Muscle layer of colon (tissue), 2 donors: ENCODE data around the gene SHISA7.
"Not testable (repeated sequence)": the region's sequence is repeated elsewhere in the genome, so short reads cannot be mapped to it uniquely, and the experiment has no call there.

Experiments used
- H3K27ac ChIP-seq: one replicate; pipeline ENCODE4 v1.7.0; 2013; ENCODE audit warnings: low read depth, mild to moderate bottlenecking, low read length, moderate library complexity
- H3K27me3 ChIP-seq, 2 donors: one replicate each; pipeline ENCODE4 v1.7.0; 2013; ENCODE audit warnings: low read length in 2 of 2, mild to moderate bottlenecking in 2 of 2; ENCODE audit not compliant: insufficient read depth in 2 of 2, control insufficient read depth in 1 of 2
- H3K36me3 ChIP-seq: one replicate; pipeline ENCODE4 v1.7.0; 2013; ENCODE audit warnings: mild to moderate bottlenecking, low read length; ENCODE audit not compliant: insufficient read depth
- H3K4me1 ChIP-seq: one replicate; pipeline ENCODE4 v1.7.0; 2013; ENCODE audit warnings: mild to moderate bottlenecking, low read length; ENCODE audit not compliant: insufficient read depth
- H3K4me3 ChIP-seq, 2 donors: one replicate each; pipeline ENCODE4 v1.7.0; 2013; ENCODE audit warnings: low read length in 2 of 2, low read depth in 1 of 2, mild to moderate bottlenecking in 1 of 2, moderate library complexity in 1 of 2
- H3K9ac ChIP-seq: one replicate; pipeline ENCODE4 v1.7.0; 2013; ENCODE audit warnings: low read length
- H3K9me3 ChIP-seq: one replicate; pipeline ENCODE4 v1.7.0; 2013; ENCODE audit warnings: mild to moderate bottlenecking, low read length
- donor health status: abdominal sarcoma.
- donor health status: Adenocarcinoma of cecum.

Gene SHISA7

DNA sequence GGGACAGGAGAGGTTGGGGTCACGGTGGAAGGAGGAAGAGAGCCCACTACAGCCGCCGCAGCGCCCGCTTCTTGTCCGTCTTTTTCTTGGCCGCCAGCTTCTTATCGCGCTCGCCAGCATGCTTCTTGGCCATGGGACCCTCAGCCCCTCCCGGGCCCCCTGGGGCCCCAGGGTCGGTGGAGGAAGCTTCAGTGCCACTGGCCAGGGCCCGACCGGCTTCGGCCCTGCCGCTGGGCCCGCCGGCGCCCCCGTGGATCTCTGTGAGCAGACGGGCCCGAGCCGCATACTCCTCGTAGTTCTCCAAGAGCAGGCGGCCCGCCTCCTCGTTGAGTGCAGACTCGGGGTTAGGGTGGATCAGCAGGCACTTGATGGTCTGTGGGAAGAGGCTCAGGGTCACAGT lies 41.7 kb downstream of the SHISA7 start:
- H3K4me1 ChIP-seq, H3K27ac ChIP-seq, H3K9me3 ChIP-seq, H3K4me3 ChIP-seq, H3K9ac ChIP-seq, H3K27me3 ChIP-seq: not testable (repeated sequence)
- H3K36me3 ChIP-seq = peaks cover 27% of the 10 kb centered on the region

DNA sequence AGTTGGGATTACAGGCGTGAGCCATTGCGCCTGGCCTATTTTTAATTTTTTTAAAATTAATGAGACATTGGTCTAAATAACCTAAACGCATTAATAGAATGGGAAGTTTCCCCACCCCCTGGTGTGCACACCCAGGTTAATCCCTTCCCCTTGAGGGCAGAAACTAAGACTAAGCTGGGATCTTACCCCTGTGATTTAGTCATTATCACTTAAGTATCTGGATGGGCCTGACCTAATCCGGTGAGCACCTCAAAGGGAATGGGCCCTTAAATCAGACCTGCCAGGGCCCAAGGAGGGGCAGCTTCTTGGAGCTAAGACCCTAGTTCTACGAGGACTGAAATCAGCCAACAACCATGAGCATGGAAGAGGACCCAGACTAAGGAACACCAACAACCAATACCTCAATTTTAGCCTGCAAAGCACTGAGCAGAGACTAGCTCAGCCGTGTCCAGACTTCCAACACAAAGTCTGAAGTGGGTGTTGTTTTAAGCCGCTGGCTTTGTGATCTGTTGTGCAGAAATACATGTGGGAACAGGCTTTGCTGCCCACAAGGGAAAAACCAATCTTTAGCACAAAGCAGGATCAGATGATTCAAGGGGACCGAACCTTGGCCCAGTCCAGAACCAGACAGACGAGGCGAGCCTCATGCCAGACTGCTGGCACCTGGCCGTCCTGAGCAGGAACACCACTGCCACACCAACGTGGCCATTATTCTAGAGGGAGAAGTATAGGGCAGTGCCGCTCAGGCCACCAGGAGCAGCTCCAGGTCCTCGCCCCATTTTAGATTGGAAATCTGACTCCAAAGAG lies 42.6 kb downstream of the SHISA7 start:
- peaks cover 18% of the 10 kb centered on the region for H3K36me3 ChIP-seq
- H3K27ac ChIP-seq = no peak overlapping the region
- no peaks in the 10 kb centered on the region for H3K27me3 ChIP-seq
- no peak overlapping the region for H3K9ac ChIP-seq
- no peaks in the 10 kb centered on the region for H3K4me1 ChIP-seq
- no peaks in the 10 kb centered on the region for H3K9me3 ChIP-seq
- no peak overlapping the region for H3K4me3 ChIP-seq

DNA sequence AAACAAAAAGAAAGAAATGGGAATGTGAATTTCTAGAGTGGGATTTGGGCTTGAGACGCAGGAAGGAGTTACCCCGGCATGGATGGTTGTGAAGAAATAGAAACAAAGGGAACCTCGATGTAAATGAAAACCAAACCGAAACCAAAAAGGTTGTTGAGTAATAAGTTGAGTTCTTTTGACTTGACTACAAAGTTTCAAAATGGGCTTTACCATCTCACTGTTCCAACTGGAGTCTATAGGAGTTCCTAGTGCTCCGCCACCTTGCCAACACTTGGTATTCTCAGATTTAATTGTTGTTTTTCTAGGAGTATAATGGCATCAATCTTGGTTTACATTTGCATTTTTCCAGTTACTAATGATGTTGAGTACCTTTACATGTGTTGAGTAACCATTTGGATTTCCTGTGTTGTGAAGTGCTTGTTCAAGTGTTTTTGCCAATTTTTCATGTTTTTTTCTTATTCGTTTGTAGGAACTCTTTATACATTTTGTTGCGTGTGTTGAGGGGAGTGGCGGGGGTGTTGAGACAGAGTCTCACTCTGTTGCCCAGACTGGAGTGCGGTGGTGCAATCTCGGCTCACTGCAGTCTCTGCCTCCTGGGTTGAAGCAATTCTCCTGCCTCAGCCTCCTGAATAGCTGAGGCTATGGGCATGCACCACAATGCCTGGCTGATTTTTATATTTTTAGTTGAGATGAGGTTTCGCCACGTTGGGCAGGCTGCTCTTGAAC lies 44.7 kb downstream of the SHISA7 start:
- no peak overlapping the region for H3K4me3 ChIP-seq
- H3K36me3 ChIP-seq = peaks cover 12% of the 10 kb centered on the region
- no peaks in the 10 kb centered on the region for H3K27me3 ChIP-seq
- H3K4me1 ChIP-seq = no peaks in the 10 kb centered on the region
- no peaks in the 10 kb centered on the region for H3K9me3 ChIP-seq
- H3K27ac ChIP-seq = no peak overlapping the region
- no peak overlapping the region for H3K9ac ChIP-seq

DNA sequence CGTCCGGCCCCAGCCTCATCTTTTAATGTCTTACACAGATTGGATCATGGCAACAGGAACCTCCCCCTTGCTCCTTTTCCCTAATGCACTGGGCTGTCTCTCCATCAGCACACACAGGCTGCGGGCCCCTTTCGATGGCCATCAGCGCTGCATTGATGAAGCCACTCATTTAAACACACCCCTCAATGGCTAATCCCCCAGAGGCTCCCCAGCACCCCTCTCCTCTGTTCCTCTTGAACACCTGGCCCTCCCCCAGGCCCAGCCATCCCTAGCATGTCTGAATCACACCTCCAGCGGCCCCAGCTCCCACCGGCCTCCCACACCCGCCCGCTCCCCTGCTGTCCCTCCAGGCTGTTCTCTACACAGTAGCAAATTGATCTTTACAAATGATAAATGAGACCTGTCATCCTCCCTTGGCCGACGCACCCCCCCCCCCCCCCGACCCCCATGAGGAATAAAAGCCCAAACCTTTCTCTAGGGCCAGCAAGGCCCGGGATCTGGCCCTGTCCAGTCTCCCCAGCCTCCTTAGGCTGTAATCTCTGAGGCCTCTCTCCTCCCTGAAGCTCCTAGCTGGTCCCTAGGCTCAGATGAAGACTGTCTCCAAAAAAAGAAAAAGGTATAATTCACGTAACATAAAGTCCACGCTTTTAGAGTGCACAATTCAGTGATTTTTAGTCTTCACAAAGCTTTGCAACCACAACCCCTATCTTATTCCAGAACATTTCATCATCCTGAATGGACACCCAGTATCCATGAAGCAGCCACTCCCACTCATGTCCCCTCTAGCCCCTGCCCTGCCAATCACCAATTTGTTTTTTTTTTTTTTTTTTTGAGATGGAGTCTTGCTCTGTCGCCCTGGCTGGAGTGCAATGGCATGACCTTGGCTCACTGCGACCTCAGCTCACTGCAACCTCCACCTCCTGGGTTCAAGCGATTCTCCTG lies 50.0 kb downstream of the SHISA7 start:
- H3K9ac ChIP-seq = no peak overlapping the region
- H3K27ac ChIP-seq = no peak overlapping the region
- H3K9me3 ChIP-seq = no peaks in the 10 kb centered on the region
- no peak overlapping the region for H3K4me3 ChIP-seq
- H3K27me3 ChIP-seq = no peaks in the 10 kb centered on the region
- H3K4me1 ChIP-seq = peaks cover 15% of the 10 kb centered on the region
- peaks cover 39% of the 10 kb centered on the region for H3K36me3 ChIP-seq

DNA sequence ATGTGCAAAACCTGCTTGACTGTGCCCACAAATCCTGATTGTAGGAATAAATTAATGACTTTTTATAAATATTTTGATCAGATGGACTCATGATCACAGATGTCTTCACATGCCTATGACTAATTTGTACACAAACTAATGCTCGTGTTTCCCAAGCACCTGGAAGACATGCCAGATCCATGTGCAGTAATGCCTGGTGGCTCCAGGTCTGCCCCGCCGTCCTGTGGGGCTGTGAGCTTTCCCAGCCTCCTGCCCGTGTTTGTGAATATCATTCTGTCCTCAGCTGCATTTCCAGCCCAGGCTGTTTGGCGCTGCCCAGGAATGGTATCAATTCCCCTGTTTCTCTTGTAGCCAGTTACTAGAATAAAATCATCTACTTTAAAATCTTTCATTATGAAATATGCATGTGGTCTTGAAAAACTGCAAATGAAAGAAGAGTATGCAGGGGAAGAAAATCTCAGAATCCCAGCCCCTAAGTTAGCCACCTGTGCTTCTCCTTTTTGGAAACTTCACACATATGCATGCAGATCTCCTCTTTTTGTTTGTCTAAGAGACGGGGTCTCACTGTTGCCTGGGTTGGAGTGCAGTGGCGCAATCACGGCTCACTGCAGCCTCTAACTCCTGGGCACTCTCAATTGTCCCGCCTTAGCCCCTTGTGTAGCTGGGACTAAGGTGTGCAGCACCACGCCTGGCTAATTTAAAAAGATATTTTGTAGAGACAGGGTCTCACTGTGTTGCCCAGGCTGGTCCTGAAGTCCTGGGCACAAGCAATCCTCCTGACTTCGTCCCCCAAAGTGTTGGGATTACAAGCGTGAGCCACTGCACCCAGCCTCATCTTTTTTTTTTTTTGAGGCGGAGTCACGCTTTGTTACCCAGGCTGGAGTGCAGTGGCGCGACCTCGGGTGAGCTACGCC lies 51.1 kb downstream of the SHISA7 start:
- Histone ChIP-seq H3K27ac (no peak overlapping the region), H3K4me3 (no peak overlapping the region), H3K36me3 (peaks cover 50% of the 10 kb centered on the region), H3K9me3 (no peaks in the 10 kb centered on the region), H3K4me1 (peaks cover 26% of the 10 kb centered on the region), H3K27me3 (no peaks in the 10 kb centered on the region), H3K9ac (no peak overlapping the region)

DNA sequence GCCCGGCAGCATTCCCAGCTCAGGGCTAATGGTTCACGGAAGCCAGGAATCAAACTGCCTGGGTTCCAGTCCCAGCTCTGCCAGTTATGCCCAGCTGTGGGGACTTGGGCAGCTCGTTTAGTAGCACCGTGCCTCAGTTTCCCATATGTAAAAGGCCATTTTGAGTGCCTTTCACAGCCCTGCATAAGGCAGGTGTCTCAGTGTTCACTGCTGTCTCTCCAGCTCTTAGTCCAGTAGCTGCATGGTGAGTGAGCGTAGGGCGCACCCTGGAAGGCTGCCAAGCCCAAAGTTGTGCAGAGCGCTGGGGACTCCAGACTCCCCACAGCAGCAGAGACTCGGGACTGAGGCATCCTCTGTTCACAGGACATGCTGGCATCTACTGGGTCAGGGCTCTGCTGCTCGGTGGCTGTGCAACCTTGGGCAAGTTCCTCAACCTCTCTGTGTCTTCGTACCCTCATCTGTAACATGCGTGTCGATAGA lies 51.9 kb downstream of the SHISA7 start:
- no peak overlapping the region for H3K27ac ChIP-seq
- no peak overlapping the region for H3K9ac ChIP-seq
- no peak overlapping the region for H3K4me3 ChIP-seq
- H3K4me1 ChIP-seq = peaks cover 31% of the 10 kb centered on the region
- peaks cover 55% of the 10 kb centered on the region for H3K36me3 ChIP-seq
- no peaks in the 10 kb centered on the region for H3K9me3 ChIP-seq
- no peaks in the 10 kb centered on the region for H3K27me3 ChIP-seq

DNA sequence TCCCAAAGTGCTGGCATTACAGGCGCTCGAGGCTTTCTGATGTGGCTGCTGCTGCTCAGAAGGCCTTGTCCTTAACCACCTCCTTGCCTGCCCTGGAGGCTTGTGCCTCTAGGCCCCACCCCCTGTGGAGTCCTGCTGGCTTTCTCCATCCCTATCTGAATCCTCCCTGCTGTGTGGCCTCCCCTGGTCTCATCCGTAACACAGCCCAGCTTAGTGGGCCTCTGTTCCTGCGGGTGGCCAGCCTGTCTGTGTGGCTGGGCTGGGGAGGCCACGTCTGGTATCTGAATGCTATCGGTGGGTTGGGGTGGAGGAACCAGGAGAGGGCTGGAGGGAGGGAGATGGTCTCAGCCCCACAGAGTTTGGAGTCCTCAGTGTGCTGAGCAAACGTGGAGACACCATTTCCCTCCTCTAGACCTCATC lies 52.6 kb downstream of the SHISA7 start:
- Histone ChIP-seq H3K9ac (no peak overlapping the region), H3K27me3 (no peaks in the 10 kb centered on the region), H3K4me1 (peaks cover 31% of the 10 kb centered on the region), H3K9me3 (no peaks in the 10 kb centered on the region), H3K27ac (no peak overlapping the region), H3K36me3 (peaks cover 55% of the 10 kb centered on the region), H3K4me3 (no peak overlapping the region)

DNA sequence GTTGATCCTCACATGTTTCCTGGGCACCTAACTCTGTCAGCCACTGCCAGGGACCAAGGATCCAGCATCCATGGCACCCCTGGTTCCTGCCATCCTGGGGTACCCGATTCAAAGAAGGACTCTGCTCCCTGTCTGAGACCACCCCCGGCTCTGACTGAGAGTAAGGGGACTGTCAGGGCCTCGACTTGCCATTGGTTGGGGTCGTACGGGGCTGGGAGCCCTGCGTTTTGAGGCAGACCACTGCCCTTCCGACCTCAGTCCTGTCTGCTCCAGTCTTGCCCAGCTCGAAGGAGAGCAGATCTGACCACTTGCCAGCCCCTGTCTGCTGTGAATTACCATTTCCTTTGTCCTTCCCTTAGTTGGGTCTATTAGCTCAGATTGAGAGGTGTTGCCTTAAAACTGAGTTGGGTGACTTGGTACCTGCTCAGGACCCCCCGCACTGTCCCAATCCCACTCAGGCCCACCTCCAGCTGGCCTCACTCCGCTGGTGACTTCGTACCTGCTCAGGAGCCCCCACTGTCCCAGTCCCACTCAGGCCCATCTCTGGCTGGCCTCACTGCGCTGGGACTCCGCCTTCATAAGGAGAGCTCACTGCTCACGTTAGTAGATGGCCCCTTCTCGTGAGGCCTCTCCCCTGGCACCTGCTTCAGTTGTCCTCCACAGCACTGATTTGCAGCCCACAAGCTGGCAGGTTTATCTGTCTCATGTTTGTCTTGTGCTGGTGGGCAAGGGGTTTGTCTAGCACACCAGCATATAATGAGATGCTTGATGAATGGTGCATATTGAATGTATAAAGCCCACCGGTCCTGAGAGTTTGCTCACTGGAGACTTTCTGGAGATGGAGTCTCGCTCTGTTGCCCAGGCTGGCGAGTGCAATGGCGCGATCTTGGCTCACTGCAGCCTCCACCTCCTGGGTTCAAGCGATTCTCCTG lies 53.4 kb downstream of the SHISA7 start:
- Histone ChIP-seq H3K9me3 (no peaks in the 10 kb centered on the region), H3K36me3 (peaks cover 55% of the 10 kb centered on the region), H3K4me3 (no peak overlapping the region), H3K4me1 (peaks cover 36% of the 10 kb centered on the region), H3K9ac (no peak overlapping the region), H3K27ac (no peak overlapping the region), H3K27me3 (no peaks in the 10 kb centered on the region)

DNA sequence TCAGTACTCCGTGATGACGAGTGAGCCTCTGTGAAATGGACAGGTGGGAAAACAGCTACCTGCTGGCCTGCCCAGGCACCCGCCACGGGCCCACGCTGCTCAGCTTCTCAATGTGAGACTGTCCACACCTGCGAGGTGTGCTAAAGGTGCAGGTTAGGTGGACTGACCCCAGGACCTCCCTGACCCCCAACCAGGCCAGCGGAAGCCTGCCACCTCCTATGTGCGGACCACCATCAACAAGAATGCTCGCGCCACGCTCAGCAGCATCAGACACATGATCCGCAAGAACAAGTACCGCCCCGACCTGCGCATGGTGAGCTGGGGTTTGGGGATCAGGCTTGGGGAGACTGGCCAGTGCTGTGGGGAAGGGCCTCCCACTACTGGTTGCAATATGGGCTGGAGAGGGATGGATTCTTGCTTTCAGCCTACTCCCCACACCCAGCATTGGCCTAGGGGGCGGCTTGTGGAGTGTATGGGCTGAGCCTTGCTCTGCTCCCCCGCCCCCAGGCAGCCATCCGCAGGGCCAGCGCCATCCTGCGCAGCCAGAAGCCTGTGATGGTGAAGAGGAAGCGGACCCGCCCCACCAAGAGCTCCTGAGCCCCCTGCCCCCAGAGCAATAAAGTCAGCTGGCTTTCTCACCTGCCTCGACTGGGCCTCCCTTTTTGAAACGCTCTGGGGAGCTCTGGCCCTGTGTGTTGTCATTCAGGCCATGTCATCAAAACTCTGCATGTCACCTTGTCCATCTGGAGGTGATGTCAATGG lies 55.2 kb downstream of the SHISA7 start:
- H3K27ac ChIP-seq = no peak overlapping the region
- no peaks in the 10 kb centered on the region for H3K9me3 ChIP-seq
- peaks cover 55% of the 10 kb centered on the region for H3K36me3 ChIP-seq
- H3K4me3 ChIP-seq = peak overlapping the region; percentile 45 to 69
- H3K9ac ChIP-seq = peak overlapping the region; percentile 91
- peaks cover 46% of the 10 kb centered on the region for H3K4me1 ChIP-seq
- no peaks in the 10 kb centered on the region for H3K27me3 ChIP-seq
